Measurements from ENCODE around the gene UROC1.
"Not testable (repeated sequence)": the region's sequence is repeated elsewhere in the genome, so short reads cannot be mapped to it uniquely, and the experiment has no call there.

The UROC1 gene

GRCh38 chr3:126546549-126547239 is 29.1 kb upstream of the UROC1 start:
- DNase-seq, result no peak

DNA sequence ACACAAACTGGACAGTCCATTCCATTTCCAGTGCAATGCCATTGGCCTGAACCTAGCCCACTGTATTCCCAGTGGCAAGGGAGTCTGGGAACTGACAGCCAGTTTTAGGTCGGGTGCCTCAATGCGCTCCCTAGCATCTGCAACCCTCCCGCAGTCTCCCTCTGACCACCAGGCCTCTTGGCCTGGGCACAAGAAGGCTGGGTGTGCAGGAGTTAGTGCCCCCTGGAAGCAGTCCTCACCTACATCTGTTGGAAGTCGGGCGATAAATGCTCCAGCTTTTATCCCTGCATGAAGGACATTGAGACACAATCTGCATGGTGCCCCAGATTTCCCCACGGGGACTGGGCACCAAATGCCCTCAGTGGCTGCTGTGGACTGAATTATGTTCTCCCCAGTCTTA is 28.4 kb upstream of the UROC1 start:
- DNase-seq, result no peak

DNA sequence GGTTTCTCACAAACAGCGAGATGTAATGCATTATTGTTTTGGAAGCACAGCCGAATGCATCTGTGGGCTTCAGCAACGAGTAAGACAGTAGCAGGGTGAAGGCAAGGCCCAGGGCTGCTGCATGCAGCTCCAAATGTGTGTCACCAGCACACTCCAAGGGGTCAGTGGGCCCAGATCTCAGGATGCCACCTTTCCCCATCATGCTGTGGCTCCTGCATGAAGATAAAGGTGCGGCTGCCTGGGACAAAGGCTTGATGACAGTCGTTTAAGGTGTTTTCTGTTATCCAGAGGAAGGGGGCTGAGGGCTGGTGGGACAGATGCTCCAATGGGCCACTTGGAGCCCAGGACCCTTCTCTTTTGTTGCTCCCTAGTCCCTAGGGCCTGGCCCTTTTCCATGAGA is 28.0 kb upstream of the UROC1 start:
- no peak for DNase-seq

DNA sequence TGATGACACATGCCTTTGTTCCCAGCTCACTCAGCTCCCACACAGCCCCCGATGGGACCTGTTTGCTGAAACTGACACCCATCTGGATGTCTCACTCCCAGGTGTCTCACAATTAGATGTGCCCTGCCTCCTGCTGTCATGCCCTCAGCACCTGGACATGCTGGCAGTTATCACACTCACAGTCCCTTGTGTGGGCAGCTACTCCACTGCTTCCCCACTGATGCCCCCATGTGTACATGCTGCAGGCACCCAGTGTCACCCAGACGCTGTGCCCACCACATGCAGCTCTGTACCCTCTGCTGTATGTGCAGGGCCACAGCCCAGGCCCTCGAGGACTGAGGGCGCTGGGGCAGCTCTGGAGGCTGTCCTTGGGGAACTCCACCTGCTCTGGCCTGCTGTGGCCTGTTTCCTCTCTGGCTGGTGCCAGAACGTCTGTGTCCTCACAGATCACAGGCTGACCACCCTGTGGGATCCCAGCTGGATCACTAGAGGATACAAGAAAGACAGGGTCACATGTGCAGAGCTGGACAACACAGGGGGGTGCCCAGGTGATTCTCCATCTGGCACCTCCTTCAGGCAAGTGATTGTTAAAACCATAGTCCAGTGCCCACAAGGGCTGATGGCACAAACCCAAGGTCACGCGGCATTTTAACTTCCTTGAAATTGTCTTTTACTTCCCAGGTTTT is 27.2 kb upstream of the UROC1 start:
- DNase-seq, result no peak

DNA sequence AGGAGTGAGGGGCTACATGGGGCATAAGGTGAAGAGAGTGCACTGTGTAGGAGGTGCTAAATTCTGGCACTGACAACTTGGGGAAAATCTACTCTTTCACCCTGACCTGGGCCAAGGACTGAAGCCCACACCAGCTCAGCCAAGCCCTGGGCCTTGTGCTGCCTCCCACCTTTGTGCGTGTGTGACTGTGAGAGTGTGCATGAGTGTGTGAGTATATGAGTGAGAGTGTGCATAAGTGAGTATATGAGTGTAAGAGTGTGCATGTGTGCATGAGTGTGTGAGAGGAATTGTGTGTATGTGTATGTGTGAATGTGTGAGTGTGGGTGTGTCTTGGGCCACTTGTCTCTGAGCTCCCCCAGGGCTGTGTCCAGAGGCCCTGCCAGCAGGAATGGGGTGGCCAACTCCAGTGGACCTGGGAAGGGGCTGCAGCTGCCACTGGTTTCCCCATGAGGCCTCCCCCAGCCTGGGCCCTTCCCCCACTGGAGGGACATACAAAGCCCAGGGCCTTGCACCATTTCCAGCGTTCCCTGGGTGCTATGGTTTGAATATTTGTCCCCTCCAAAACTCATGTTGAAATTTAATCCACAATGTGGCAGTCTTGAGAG is 26.0 kb upstream of the UROC1 start:
- DNase-seq, result no peak

- no peak for DNase-seq
Measured at GRCh38 chr3:126542340-126543241, 25.0 kb upstream of the UROC1 start.

DNA sequence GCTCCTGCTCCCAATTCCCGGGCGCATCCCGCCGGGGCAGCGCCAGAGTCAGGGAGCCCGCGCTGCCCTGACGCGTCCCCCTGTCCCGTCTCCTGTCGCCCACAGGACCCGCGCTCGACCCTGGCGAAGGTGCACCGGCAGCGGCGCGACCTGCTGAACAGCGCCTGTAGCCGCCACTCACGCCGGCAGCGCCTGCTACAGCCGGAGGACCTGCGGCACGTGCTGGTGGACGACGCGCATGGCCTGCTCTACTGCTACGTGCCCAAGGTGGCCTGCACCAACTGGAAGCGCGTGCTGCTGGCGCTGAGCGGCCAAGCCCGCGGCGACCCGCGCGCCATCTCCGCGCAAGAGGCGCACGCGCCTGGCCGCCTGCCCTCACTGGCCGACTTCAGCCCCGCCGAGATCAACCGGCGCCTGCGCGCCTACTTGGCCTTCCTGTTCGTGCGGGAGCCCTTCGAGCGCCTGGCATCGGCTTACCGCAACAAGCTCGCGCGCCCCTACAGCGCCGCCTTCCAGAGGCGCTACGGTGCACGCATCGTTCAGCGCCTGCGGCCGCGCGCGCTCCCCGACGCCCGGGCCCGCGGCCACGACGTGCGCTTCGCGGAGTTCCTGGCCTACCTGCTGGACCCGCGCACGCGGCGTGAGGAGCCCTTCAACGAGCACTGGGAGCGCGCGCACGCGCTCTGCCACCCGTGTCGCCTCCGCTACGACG is 24.2 kb upstream of the UROC1 start:
- no peak for DNase-seq

- DNase-seq, result no peak
Measured at GRCh38 chr3:126540951-126541627, 23.5 kb upstream of the UROC1 start.

GRCh38 chr3:126540342-126540849 is 22.8 kb upstream of the UROC1 start:
- DNase-seq, result no peak

- DNase-seq, result no peak
Measured at GRCh38 chr3:126539558-126540250, 22.1 kb upstream of the UROC1 start.

GRCh38 chr3:126538966-126539365 is 21.4 kb upstream of the UROC1 start:
- no peak for DNase-seq

DNA sequence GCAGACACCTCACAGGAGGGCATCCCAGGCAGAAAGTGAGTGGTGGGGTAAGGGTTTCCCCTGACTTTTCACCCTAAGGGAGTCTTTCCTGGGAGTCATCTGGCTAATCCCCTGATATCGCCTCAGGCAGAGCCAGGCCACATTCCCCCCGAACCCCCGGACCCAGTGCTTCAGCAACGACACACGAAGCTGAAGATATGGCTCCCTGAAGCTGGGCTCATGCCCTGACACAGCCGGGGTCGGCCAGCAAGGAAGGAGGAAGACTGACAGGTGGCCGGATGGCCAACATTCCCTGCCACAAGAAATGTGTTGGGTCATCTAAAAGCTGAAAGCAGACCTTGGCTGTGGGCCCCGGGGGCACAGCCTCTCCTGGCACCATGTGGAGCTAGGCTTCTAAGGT is 20.7 kb upstream of the UROC1 start:
- DNase-seq, result no peak

GRCh38 chr3:126537730-126538281 is 20.2 kb upstream of the UROC1 start:
- DNase-seq, result no peak

DNA sequence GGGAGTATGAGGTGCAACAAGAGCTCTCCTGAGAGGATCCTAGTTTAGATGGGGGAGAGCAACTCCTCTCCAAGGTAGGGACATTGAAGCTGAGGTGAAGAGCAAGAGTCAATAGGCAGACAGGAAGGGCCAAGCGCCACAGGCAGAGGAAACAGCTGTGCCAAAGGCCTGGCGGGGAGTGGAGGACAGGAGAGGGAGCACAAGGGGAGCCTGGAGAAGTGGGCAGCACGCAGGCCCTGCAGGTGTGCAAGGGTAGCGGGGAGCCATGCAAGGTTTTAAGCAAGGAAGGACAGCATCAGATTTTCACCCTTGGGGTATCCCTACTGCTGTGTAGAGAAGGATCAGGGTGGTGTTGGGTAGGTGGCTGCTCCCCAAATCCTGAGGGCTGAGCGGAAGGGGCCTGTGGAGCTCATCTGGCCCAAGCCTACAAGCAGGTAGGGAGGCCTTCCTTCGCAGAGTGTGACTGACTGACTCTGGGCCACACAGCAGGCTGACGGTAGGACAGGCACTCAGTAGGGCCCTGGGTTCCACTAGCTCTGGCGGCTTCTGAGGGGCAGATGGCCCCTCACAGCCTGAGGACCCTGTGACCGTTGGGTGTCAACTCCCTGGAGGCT is 19.6 kb upstream of the UROC1 start:
- DNase-seq, result no peak

GRCh38 chr3:126536126-126536525 is 18.6 kb upstream of the UROC1 start:
- no peak for DNase-seq

- DNase-seq, result no peak
Measured at GRCh38 chr3:126535636-126536035, 18.1 kb upstream of the UROC1 start.

DNA sequence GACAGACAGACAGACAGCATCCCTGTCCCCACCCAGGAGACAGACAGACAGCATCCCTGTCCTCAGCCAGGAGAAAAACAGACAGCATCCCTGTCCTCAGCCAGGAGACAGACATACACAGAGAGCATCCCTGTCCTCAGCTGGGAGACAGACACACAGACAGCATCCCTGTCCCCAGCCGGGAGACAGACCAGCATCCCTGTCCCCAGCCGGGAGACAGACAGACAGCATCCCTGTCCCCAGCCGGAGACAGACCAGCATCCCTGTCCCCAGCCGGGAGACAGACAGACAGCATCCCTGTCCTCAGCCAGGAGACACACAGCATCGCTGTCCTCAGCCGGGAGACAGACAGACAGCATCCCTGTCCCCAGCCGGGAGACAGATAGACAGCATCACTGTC is 17.1 kb upstream of the UROC1 start:
- not testable (repeated sequence) for DNase-seq

GRCh38 chr3:126533506-126533905 is 15.9 kb upstream of the UROC1 start:
- no peak for DNase-seq

- no peak for DNase-seq
Measured at GRCh38 chr3:126531051-126531330, 13.4 kb upstream of the UROC1 start.

GRCh38 chr3:126530171-126531050 is 12.8 kb upstream of the UROC1 start:
- DNase-seq, result no peak
